Limb (tissue), 2 donors: ENCODE results near the gene MAGEC3.

Experiments
- DNase-seq, 2 donors: peaks; one replicate each; pipeline ENCODE4 v3.0.0-alpha.2; 2016; ENCODE audit errors: extremely low spot score in 2 of 2

The MAGEC3 gene

GRCh38 chrX:141941234-141941633, 103.1 kb downstream of the MAGEC3 start:
- DNase-seq: no peak

- DNase-seq: no peak
Measured at GRCh38 chrX:141945426-141945825, 107.3 kb downstream of the MAGEC3 start.

GRCh38 chrX:141947350-141947749, 109.2 kb downstream of the MAGEC3 start:
- no peak for DNase-seq
